ENCODE measurements around the gene GMFB.
"Not testable (repeated sequence)": the region's sequence is repeated elsewhere in the genome, so short reads cannot be mapped to it uniquely, and the experiment has no call there.

The GMFB gene

DNA sequence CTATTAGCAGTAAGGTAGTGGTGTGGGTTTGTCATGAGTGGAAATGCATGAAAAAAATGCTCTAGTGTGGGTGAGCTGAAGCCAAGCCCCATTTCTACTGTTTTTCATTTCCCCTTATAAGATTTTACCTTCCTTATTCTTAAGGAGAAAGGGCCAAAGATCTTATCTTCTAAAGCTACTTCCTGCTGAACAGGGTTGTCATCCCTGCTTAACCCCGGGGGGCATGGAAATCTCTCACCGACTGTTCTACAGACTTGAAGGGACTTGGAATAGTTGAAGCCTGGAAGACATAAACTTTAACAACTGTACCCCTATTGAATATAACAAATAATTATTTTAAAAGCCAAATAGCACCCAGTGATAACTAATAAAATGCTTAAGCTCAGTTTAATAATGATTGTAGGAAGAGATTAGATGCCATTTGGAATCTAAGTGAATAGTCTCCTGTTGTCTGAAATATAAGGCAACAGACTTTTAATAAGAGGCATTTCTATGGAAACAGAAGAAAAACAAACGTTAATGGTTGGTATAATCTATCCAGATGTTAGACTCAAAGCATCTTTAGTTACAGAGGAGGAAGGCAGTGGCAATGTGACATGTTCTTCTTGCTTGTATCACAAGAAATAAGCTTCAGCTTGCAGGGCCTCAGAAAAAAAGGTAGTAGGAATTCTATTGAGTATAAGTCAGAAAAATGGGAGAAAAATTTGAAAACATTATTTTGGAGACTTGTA is 1.8 kb upstream of the GMFB start:
- no peak for DNase-seq

DNA sequence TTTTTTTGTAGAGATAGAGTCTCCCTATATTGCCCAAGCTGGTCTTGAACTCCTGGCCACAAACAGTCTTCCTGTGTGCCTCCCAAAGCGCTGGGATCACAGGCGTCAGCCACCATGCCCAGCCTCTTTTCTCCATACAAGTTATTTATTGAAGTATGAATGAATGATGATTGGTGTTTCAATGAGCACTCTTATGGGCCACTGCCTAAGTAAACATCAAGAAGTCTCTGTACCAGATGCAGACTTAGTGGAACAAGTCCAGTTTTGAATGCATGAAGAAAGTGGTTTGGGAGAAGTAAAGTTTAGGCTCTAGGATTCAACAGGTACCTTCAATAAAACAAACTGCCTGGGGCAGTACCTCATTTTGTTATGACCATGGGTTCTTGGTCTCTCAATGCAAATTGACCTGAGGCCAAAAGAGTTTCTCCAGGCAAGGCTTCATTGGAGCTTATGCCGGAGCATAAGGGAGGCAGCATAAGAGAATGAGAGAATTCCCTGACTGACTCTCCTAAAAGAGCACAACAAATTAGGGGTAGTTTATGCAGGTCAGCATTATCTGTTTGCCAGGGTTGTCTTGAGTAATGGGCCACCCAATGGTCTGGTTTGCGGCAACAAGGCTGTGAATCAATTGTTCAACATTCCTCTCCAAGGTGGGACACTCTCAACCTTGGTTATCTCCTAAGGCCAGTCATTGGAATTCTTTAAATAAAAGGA is 1.1 kb upstream of the GMFB start:
- DNase-seq = no peak

DNA sequence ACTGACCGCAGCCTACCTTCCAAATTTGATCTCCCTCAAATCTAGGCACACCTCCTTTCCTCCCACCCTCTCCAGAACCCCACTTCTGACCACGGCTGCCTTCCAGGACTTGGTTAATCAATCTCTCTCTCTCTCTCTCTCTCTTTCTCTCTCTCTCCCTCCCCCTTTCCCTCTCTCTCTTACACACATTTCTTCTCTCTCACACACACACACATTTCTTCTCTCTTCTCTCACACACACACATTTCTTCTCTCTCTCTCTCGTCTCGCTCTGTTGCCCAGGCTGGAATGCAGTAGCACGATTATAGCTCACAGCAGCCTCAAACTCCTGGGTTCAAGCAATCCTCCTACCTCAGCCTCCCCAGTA is 521 bp upstream of the GMFB start:
- no peak for DNase-seq

DNA sequence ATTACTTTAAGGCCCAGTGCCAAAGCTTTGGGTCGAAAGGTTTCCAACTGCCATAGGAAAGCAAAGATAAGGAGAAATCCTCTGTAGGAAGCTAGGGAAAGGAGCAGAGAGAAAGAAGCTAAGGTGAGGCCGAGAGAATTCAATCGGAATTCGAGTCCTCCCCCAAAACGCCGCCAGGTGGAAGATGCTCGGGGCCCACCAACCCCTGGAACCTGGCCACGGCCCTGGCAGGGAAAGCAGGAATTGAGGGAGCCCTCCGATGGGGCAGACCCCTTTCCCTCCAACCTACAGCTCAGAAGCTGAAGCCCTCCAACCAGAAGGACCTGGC is 498 bp downstream of the GMFB start:
- DNase-seq = no peak

DNA sequence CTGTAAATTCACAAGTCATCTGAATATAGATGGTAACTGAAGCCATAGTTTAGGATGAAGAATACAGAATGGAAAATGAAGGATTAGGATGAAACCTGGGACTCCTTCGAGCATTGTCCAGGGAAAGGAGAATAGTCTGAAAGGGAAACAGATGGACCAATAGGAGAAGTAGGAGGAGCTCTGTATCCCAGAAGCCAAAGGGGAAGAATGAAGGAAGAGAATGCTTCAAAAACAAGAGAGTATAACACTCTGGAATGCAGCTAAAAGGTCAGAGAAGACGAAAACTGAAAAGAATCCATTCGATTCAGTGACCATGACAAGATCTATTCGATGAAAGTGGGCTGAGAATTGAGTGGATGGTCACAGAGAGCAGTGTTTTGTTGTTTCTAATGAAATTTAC is 1.0 kb downstream of the GMFB start:
- DNase-seq = no peak

- peak; percentile 21 for DNase-seq
These were observed 2.1 kb downstream of the GMFB start for GRCh38 chr14:54486685-54487084.

DNA sequence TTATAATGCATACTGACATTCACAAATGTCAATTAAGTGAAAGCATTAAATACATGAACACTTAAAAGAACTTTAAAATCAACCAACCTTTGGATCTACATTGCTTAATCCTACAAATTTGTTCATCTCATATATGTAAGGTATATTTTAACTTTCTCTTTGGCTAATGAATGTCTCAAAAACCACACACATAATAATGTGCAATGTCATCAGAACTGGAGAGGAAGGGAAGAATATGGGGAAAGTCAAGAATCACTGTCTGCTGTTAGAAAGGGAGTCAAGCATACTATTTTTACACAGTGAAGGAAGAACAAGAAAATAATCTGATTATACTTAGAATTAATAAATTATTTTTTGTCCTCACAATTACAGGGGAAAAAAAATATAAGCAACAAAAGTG is 4.9 kb downstream of the GMFB start:
- no peak for DNase-seq

DNA sequence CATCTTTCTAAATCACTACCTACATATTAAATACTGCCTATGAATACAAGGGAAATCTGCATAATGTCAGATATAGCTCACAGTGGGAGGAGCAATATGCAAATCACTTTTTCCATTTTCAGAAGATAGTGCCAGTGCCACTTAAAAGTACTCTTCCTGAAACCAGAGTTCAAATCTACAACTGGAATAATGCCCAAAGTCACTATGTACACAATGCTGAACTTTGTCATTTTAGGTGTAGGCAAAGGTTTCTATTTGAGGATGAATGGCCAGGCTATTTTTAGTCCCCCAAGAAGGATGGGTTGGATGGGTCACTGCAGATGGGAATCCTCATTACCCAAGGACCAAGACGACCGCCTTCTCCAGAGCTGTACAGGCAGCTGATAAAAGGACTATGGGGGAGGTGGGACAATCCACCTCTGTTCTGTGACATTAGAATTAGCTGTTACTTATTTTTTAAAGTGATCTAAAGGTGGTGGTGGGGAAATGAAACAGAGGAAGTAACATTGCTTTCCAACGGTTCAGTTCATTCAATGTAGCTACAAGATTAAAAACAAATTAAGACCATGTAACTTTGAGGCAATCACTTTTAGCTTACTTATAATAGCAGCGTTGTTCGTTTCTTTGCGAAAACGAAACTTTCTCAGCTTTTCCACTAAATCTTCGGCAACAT is 5.6 kb downstream of the GMFB start:
- no peak for DNase-seq

DNA sequence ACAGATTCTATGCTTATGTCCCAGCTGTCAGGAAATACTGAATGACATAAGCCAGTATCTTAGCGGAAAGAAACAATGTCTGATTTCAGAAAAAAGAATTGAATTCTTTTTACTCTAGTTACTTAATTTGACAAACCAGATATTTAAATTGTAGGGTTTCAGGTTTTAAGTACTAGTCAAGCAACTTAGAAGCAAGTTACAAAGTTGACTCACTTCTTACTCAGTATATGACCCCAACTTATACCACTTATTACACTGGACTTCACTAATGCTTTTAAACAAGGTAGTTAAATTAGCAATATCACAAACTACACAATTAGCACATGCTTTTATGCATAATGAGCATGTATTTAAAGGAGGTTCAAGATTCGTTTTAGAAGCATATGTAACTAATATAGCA is 7.1 kb downstream of the GMFB start:
- no peak for DNase-seq

- DNase-seq = no peak
These were observed 7.8 kb downstream of the GMFB start for GRCh38 chr14:54480830-54481562.

DNA sequence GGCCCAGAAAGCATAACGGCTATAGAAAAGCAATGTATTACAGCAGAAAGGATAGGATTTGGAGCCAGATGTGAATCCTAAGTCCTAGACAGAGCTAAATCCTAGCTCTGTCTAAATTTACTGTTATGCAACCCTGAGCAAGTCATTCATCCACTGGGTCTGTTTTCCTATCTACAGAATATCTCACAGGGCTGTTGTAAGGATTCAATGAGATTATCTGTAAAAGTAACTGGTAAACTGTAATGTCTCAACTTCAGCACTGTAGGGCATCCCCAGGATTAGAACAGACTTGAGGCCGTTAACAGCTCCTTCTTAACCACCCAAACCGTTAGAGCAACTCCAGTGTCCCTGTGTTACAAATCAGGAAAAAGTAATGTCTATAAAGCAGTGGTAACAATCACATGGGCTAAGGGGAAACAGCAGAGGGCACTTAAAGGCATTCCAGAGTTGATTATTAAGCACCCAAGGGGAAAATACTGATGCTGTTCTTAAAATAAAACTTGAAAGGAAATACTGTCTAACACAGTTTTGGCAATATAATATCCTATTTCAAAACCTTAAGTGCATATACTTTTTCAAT is 10.1 kb downstream of the GMFB start:
- DNase-seq = no peak

DNA sequence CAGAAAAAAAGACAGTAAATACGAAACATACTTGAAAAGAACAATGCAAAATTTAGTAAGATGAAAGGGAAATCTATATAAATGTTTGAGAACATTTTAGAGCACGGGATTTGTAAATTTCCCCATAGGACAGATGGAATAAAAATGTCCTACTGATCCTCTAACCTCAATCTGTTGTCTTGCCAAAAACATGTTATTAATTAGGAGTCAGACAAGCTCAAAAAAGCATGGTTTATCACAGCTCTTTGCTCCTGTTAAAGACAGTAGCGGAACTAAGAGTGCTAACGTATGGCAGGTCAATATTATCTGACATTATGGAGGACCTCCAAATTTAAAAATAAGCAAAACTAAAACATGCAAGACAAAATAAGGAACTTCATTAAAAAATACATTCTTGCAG is 12.9 kb downstream of the GMFB start:
- no peak for DNase-seq

- no peak for DNase-seq
These were observed 13.4 kb downstream of the GMFB start for GRCh38 chr14:54475187-54475899.

- no peak for DNase-seq
These were observed 14.5 kb downstream of the GMFB start for GRCh38 chr14:54474232-54474793.

- no peak for DNase-seq
These were observed 16.5 kb downstream of the GMFB start for GRCh38 chr14:54472315-54472714.

- no peak for DNase-seq
These were observed 17.1 kb downstream of the GMFB start for GRCh38 chr14:54471641-54472040.

- DNase-seq = no peak
These were observed 18.1 kb downstream of the GMFB start for GRCh38 chr14:54470701-54471100.

DNA sequence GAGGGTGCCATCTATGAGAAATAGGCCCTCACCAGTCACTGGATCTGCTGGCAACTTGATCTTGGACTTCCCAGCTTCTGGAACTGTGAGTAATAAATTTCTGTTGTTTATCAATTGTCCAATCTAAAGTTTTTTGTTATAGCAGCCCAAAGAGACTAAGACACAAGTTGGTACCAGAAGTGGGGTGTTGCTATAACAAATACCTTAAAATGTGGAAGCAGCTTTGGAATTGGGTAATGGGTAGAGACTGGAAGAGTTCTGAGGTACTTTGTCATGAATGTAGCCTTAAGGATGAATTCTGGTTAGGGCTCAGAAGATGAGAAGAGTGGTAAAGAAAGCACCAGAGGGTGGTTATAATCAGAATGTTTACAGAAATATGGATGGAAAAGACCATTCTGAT is 21.5 kb downstream of the GMFB start:
- no peak for DNase-seq

DNA sequence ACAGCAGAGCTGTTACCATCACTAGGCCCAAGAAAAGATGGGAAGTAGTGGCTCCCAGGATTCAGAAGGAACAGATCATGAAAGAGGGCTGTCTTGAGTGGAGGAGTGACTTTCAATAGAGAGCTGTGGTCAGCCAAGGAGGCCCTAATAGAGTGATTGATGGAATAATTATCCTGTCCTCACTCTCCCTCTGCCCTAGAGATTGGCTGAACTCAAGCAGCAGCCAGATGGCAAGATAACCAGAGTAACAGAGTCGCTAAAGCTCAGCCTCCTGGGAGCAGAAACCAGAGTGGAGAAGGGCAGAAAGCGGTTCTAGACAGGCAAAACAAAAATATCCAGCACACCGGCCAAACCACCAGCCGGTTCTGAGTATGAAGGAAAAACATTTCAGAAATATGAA is 23.1 kb downstream of the GMFB start:
- no peak for DNase-seq

GRCh38 chr14:54462048-54462447 is 26.7 kb downstream of the GMFB start:
- no peak for DNase-seq

DNA sequence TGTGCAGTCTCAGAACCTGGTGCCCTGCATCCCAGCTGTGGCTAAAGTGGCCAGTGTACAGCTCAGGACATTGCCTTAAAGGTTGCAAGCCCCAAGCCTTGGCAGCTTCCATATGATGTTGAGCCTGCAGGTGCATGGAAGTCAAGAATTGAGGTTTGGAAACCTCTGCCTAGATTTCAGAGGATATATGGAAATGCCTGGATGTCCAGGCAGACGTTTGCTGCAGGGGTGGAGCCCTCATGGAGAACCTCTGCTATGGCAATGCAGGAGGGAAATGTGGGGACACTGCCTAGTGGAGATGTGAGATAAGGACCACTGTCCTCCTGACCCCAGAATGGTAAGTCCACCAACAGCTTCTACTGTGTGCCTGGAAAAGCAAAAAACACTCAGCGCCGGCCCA is 29.7 kb downstream of the GMFB start:
- no peak for DNase-seq

DNA sequence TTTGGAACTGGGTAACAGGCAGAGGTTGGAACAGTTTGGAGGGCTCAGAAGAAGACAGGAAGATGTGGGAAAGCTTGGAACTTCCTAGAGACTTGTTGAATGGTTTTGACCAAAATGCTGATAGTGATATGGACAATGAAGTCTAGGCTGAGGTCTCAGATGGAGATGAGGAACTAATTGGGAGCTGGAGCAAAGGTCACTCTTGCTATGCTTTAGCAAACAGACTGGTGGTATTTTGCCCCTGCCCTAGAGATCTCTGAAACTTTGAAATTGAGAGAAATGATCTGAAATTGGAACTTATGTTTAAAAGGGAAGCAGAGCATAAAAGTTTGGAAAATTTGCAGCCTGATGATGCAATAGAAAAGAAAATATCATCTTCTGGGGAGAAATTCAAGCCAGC is 30.2 kb downstream of the GMFB start:
- not testable (repeated sequence) for DNase-seq

Data from CD4-positive, alpha-beta T cell treated with Interleukin-4 for 4 hours (primary cell).